ENCODE measurements around the gene FRMD3.

Gene FRMD3

GRCh38 chr9:83509402-83509801, 28.8 kb downstream of the FRMD3 start:
- Mint-ChIP-seq H3K4me1 (no peaks in the 10 kb centered on the region), H3K27ac (no peak overlapping the region), H3K4me3 (no peak overlapping the region), H3K27me3 (no peaks in the 10 kb centered on the region), H3K9me3 (no peaks in the 10 kb centered on the region), H3K36me3 (peaks cover 2% of the 10 kb centered on the region)
- DNase-seq (ENCODE audit: low spot score in 2 of 2) (no peak), ATAC-seq (ENCODE audit: low read depth) (no peak)

GRCh38 chr9:83508067-83508466, 30.1 kb downstream of the FRMD3 start:
- Mint-ChIP-seq H3K4me3 (no peak overlapping the region), H3K4me1 (no peaks in the 10 kb centered on the region), H3K36me3 (peaks cover 2% of the 10 kb centered on the region), H3K27ac (no peak overlapping the region), H3K9me3 (no peaks in the 10 kb centered on the region), H3K27me3 (no peaks in the 10 kb centered on the region)
- DNase-seq (ENCODE audit: low spot score in 2 of 2) = no peak
- ATAC-seq (ENCODE audit: low read depth) = no peak

- Mint-ChIP-seq H3K36me3 (no peaks in the 10 kb centered on the region), H3K9me3 (no peaks in the 10 kb centered on the region), H3K27ac (no peak overlapping the region), H3K27me3 (no peaks in the 10 kb centered on the region), H3K4me1 (no peaks in the 10 kb centered on the region), H3K4me3 (no peak overlapping the region)
- no peak for DNase-seq (ENCODE audit: low spot score in 2 of 2)
- ATAC-seq (ENCODE audit: low read depth) = no peak
Observed at GRCh38 chr9:83505282-83505681, 32.9 kb downstream of the FRMD3 start.

DNA sequence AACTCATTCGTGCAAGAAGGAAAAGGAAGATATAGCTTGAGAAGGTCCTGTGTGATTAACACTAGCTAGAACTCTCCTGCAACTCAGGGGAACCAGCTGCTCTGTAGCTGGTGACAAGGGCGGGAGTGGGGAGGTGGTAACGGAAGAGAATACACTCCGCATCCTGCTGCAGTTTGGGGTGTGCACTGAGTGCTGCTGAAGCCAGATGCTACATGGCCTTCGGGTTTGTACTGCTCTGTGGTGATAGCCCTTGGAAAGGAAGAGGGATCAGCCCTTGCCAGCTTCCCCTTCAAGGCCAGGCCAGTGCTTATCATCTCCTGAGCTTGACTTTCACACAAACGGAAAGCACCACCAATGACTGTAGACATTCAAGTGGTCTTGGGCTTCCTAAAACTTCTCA, 34.3 kb downstream of the FRMD3 start:
- no peaks in the 10 kb centered on the region for H3K27me3 Mint-ChIP-seq
- ATAC-seq (ENCODE audit: low read depth) = no peak
- no peaks in the 10 kb centered on the region for H3K4me1 Mint-ChIP-seq

GRCh38 chr9:83501565-83501964, 36.6 kb downstream of the FRMD3 start:
- H3K9me3 Mint-ChIP-seq = no peaks in the 10 kb centered on the region
- H3K27me3 Mint-ChIP-seq = no peaks in the 10 kb centered on the region
- peaks cover under 1% of the 10 kb centered on the region for H3K36me3 Mint-ChIP-seq
- H3K4me3 Mint-ChIP-seq = no peak overlapping the region
- H3K4me1 Mint-ChIP-seq = no peaks in the 10 kb centered on the region
- H3K27ac Mint-ChIP-seq = no peak overlapping the region
- ATAC-seq (ENCODE audit: low read depth) = no peak
- DNase-seq (ENCODE audit: low spot score in 2 of 2) = no peak

More for the DNA sequence above, 34.3 kb downstream of the FRMD3 start:
- no peak overlapping the region for H3K4me3 Mint-ChIP-seq
- no peaks in the 10 kb centered on the region for H3K36me3 Mint-ChIP-seq
- no peak overlapping the region for H3K27ac Mint-ChIP-seq
- no peak for DNase-seq (ENCODE audit: low spot score in 2 of 2)
- H3K9me3 Mint-ChIP-seq = no peaks in the 10 kb centered on the region

DNA sequence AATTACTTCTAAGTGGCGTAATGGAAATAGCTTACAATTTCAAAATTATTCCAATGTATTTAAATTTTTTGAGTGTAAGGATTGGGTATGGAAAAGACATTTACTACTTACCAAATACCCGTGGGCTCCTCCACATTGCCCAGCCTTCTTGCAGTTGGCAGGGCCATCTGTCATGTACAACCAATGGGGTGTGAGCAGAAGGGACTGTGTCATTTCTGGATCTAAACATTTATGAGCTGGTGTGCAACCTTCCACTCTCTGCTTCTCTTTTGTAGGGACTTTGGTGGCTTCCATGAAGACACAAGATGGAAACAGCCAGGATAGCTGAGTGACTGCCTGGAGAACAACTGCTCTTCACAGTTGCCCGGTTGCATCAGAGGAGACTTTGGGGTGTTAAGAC, 40.8 kb downstream of the FRMD3 start:
- Mint-ChIP-seq H3K27me3 (peaks cover 6% of the 10 kb centered on the region), H3K36me3 (peaks cover 6% of the 10 kb centered on the region), H3K27ac (no peak overlapping the region), H3K4me1 (no peaks in the 10 kb centered on the region), H3K9me3 (no peaks in the 10 kb centered on the region), H3K4me3 (no peak overlapping the region)
- DNase-seq (ENCODE audit: low spot score in 2 of 2) = no peak
- ATAC-seq (ENCODE audit: low read depth) = no peak

DNA sequence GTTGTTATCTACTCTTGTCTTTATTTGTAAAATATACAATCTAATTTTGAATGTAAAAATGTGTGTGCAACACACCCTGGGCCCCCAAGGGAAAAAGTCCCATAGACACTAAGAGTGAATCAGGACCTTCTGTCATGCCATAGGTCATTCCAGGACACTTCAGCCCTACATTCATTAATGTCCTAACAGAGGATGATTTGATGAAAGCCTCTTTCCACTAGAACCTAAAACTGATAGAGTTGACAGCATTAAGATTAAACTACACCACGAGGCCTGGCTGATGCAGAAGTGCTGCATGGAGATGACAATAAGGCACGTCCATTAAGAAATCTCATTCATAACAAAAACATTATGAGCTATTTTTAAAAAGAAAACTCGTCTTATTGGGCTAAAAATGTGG, 46.2 kb downstream of the FRMD3 start:
- H3K9me3 Mint-ChIP-seq = no peaks in the 10 kb centered on the region
- no peaks in the 10 kb centered on the region for H3K4me1 Mint-ChIP-seq
- DNase-seq (ENCODE audit: low spot score in 2 of 2) (no peak), ATAC-seq (ENCODE audit: low read depth) (no peak)
- peaks cover 6% of the 10 kb centered on the region for H3K27me3 Mint-ChIP-seq
- no peak overlapping the region for H3K4me3 Mint-ChIP-seq
- peaks cover 6% of the 10 kb centered on the region for H3K36me3 Mint-ChIP-seq
- no peak overlapping the region for H3K27ac Mint-ChIP-seq

GRCh38 chr9:83491413-83491812, 46.8 kb downstream of the FRMD3 start:
- no peaks in the 10 kb centered on the region for H3K4me1 Mint-ChIP-seq
- H3K36me3 Mint-ChIP-seq = peaks cover 4% of the 10 kb centered on the region
- peaks cover 6% of the 10 kb centered on the region for H3K27me3 Mint-ChIP-seq
- H3K27ac Mint-ChIP-seq = no peak overlapping the region
- H3K4me3 Mint-ChIP-seq = no peak overlapping the region
- DNase-seq (ENCODE audit: low spot score in 2 of 2) = no peak
- ATAC-seq (ENCODE audit: low read depth) = no peak
- H3K9me3 Mint-ChIP-seq = no peaks in the 10 kb centered on the region

GRCh38 chr9:83489961-83490360, 48.2 kb downstream of the FRMD3 start:
- H3K9me3 Mint-ChIP-seq = no peaks in the 10 kb centered on the region
- no peak overlapping the region for H3K4me3 Mint-ChIP-seq
- DNase-seq (ENCODE audit: low spot score in 2 of 2) (no peak), ATAC-seq (ENCODE audit: low read depth) (no peak)
- peaks cover 6% of the 10 kb centered on the region for H3K27me3 Mint-ChIP-seq
- peaks cover 2% of the 10 kb centered on the region for H3K36me3 Mint-ChIP-seq
- no peak overlapping the region for H3K27ac Mint-ChIP-seq
- H3K4me1 Mint-ChIP-seq = no peaks in the 10 kb centered on the region

DNA sequence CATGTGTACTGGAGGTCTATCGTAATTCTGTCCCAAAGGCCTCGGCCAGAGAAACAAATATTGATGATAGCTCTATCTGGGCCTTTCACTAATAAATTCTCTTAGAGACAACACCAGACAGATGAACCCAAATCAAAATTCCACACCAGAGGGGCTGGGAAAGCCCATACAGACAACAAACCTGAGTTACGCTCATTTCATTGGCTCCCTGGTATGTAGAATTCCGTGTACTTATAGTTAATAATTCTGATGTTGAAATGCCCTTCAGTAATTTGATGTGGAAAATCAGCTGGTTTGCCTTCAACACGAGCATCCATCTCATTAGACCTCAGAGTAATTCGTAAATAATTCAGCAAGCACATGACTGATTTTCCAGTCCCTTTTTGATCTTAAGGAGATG, 53.2 kb downstream of the FRMD3 start:
- Mint-ChIP-seq H3K4me1 (no peaks in the 10 kb centered on the region), H3K4me3 (no peak overlapping the region), H3K27me3 (no peaks in the 10 kb centered on the region), H3K36me3 (no peaks in the 10 kb centered on the region), H3K27ac (no peak overlapping the region), H3K9me3 (no peaks in the 10 kb centered on the region)
- ATAC-seq (ENCODE audit: low read depth) = no peak
- no peak for DNase-seq (ENCODE audit: low spot score in 2 of 2)

GRCh38 chr9:83483223-83483622, 55.0 kb downstream of the FRMD3 start:
- H3K4me1 Mint-ChIP-seq = no peaks in the 10 kb centered on the region
- no peaks in the 10 kb centered on the region for H3K27me3 Mint-ChIP-seq
- peaks cover 7% of the 10 kb centered on the region for H3K9me3 Mint-ChIP-seq
- H3K4me3 Mint-ChIP-seq = no peak overlapping the region
- no peak overlapping the region for H3K27ac Mint-ChIP-seq
- H3K36me3 Mint-ChIP-seq = peaks cover 7% of the 10 kb centered on the region
- no peak for ATAC-seq (ENCODE audit: low read depth)
- no peak for DNase-seq (ENCODE audit: low spot score in 2 of 2)

- Mint-ChIP-seq H3K4me3 (no peak overlapping the region), H3K4me1 (no peaks in the 10 kb centered on the region), H3K9me3 (peaks cover 12% of the 10 kb centered on the region), H3K36me3 (peaks cover 12% of the 10 kb centered on the region), H3K27ac (no peak overlapping the region), H3K27me3 (peaks cover 3% of the 10 kb centered on the region)
- DNase-seq (ENCODE audit: low spot score in 2 of 2) (no peak), ATAC-seq (ENCODE audit: low read depth) (no peak)
Observed at GRCh38 chr9:83479765-83480164, 58.4 kb downstream of the FRMD3 start.

GRCh38 chr9:83477571-83477970, 60.6 kb downstream of the FRMD3 start:
- Mint-ChIP-seq H3K4me3 (no peak overlapping the region), H3K9me3 (peaks cover 12% of the 10 kb centered on the region), H3K4me1 (peaks cover 8% of the 10 kb centered on the region), H3K27ac (no peak overlapping the region), H3K36me3 (peaks cover 12% of the 10 kb centered on the region), H3K27me3 (peaks cover 3% of the 10 kb centered on the region)
- DNase-seq (ENCODE audit: low spot score in 2 of 2) = no peak
- no peak for ATAC-seq (ENCODE audit: low read depth)

DNA sequence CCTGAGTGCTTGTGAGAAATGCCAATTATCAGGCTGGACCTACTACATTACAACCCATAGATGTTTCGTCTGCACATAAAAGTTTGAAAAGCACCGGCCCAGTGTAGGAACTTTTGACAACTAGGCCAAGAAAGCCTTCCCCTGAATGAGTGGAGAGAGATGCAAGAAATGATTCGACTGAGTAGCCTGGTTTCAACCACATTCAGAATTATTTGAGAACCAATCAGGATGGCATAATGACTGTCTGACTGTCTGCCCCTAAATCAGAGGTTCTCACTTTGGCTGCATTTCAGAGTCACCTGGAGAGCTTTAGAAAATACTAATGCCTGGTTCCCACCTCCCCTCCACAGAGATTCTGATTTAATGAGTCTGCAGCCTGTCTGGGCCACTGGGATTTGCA, 61.1 kb downstream of the FRMD3 start:
- DNase-seq (ENCODE audit: low spot score in 2 of 2) = no peak
- peaks cover 8% of the 10 kb centered on the region for H3K4me1 Mint-ChIP-seq
- H3K4me3 Mint-ChIP-seq = no peak overlapping the region
- ATAC-seq (ENCODE audit: low read depth) = no peak
- H3K27ac Mint-ChIP-seq = no peak overlapping the region
- H3K36me3 Mint-ChIP-seq = peaks cover 12% of the 10 kb centered on the region
- H3K27me3 Mint-ChIP-seq = peaks cover 3% of the 10 kb centered on the region
- peaks cover 12% of the 10 kb centered on the region for H3K9me3 Mint-ChIP-seq

- peaks cover 3% of the 10 kb centered on the region for H3K27me3 Mint-ChIP-seq
- ATAC-seq (ENCODE audit: low read depth) = no peak
- peaks cover 12% of the 10 kb centered on the region for H3K36me3 Mint-ChIP-seq
- peaks cover 8% of the 10 kb centered on the region for H3K4me1 Mint-ChIP-seq
- no peak overlapping the region for H3K4me3 Mint-ChIP-seq
- peaks cover 12% of the 10 kb centered on the region for H3K9me3 Mint-ChIP-seq
- H3K27ac Mint-ChIP-seq = no peak overlapping the region
- no peak for DNase-seq (ENCODE audit: low spot score in 2 of 2)
Observed at GRCh38 chr9:83476513-83476912, 61.7 kb downstream of the FRMD3 start.

DNA sequence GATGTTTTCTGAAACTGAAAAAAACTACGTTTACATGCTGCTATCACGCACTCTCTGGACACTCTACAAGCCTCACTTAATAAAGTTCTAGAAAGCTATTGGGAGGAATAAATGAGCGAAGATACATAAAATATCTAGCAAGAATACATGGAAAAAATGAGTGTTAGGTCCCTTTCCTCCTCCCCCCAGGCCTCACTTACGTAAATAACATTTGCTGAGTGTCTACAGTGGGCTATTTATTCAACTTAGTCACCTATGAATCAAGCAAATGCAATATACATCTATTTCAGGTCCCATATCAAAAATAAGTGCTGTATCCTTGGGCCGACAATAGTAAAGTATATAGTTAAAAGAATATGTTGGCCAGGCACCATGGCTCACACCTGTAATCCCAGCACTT, 62.5 kb downstream of the FRMD3 start:
- Mint-ChIP-seq H3K27ac (no peak overlapping the region), H3K4me1 (peaks cover 8% of the 10 kb centered on the region), H3K9me3 (peaks cover 12% of the 10 kb centered on the region), H3K36me3 (peaks cover 12% of the 10 kb centered on the region), H3K27me3 (peaks cover 3% of the 10 kb centered on the region), H3K4me3 (no peak overlapping the region)
- DNase-seq (ENCODE audit: low spot score in 2 of 2) = no peak
- ATAC-seq (ENCODE audit: low read depth) = no peak
